HG03039 (cell line): ENCODE measurements around the gene AIMP1.
"Not testable (repeated sequence)": the region's sequence is repeated elsewhere in the genome, so short reads cannot be mapped to it uniquely, and the experiment has no call there.

Source experiments
- ATAC-seq: cut with Tn5 transposase; IDR thresholded peaks from one replicate; pipeline ENCODE4 v1.9.1; 2021; ENCODE audit warnings: mild to moderate bottlenecking, moderate library complexity; ENCODE audit not compliant: unreplicated experiment

The AIMP1 gene

GRCh38 chr4:106312377-106312776 lies 4.0 kb upstream of the AIMP1 start:
- ATAC-seq: no peak

- ATAC-seq: no peak
Observed at GRCh38 chr4:106312997-106313522, 3.3 kb upstream of the AIMP1 start.

- ATAC-seq: no peak
Observed at GRCh38 chr4:106314960-106315359, 1.4 kb upstream of the AIMP1 start.

- ATAC-seq: peak; percentile 7
Observed at GRCh38 chr4:106315476-106315967, 828 bp upstream of the AIMP1 start.

- no peak for ATAC-seq
Observed at GRCh38 chr4:106316773-106317409, 541 bp downstream of the AIMP1 start.

- ATAC-seq: no peak
Observed at GRCh38 chr4:106317815-106318214, 1.5 kb downstream of the AIMP1 start.

- no peak for ATAC-seq
Observed at GRCh38 chr4:106318511-106318910, 2.2 kb downstream of the AIMP1 start.

- ATAC-seq: no peak
Observed at GRCh38 chr4:106320235-106320634, 3.9 kb downstream of the AIMP1 start.

- ATAC-seq: not testable (repeated sequence)
Observed at GRCh38 chr4:106321168-106321567, 4.8 kb downstream of the AIMP1 start.

GRCh38 chr4:106321814-106322213 lies 5.5 kb downstream of the AIMP1 start:
- not testable (repeated sequence) for ATAC-seq

GRCh38 chr4:106323119-106323518 lies 6.8 kb downstream of the AIMP1 start:
- ATAC-seq: no peak

GRCh38 chr4:106325800-106326199 lies 9.4 kb downstream of the AIMP1 start:
- no peak for ATAC-seq

- ATAC-seq: peak; percentile 77
Observed at GRCh38 chr4:106329041-106329618, 12.8 kb downstream of the AIMP1 start.

GRCh38 chr4:106333186-106333585 lies 16.8 kb downstream of the AIMP1 start:
- ATAC-seq: no peak

GRCh38 chr4:106334741-106335470 lies 18.6 kb downstream of the AIMP1 start:
- ATAC-seq: no peak

- ATAC-seq: no peak
Observed at GRCh38 chr4:106336618-106337017, 20.3 kb downstream of the AIMP1 start.

- no peak for ATAC-seq
Observed at GRCh38 chr4:106337916-106338315, 21.6 kb downstream of the AIMP1 start.

GRCh38 chr4:106338671-106339070 lies 22.3 kb downstream of the AIMP1 start:
- ATAC-seq: no peak

GRCh38 chr4:106339431-106339830 lies 23.1 kb downstream of the AIMP1 start:
- no peak for ATAC-seq

- ATAC-seq: no peak
Observed at GRCh38 chr4:106340774-106341173, 24.4 kb downstream of the AIMP1 start.

- ATAC-seq: no peak
Observed at GRCh38 chr4:106343865-106344646, 27.7 kb downstream of the AIMP1 start.
